GM23338 (cell line): ENCODE data around the gene RALGPS1.

Source experiments
- CREB1 ChIP-seq: fragments of 250-450 bp; sonication (Bioruptor Pico); IDR thresholded peaks from 2 replicates; pipeline ENCODE4 v1.5.0; 2020; ENCODE audit warnings: low read depth, mild to moderate bottlenecking, moderate library complexity
- CTCF ChIP-seq, 2 experiments: fragments of 200-600 bp in 1 of 2; sonication (generic) in 1 of 2; conservative IDR thresholded peaks; 2 replicates each; pipeline versions ENCODE4 v1.5.1 to v1.6.1; 2016 to 2017; ENCODE audit warnings: antibody characterized with exemption in 2 of 2, low read depth in 2 of 2, mild to moderate bottlenecking in 2 of 2, moderate library complexity in 1 of 2
- ETS1 ChIP-seq: IDR thresholded peaks from 2 replicates; pipeline ENCODE4 v1.6.1; 2016; ENCODE audit warnings: antibody characterized with exemption
- EZH2 ChIP-seq: fragments of 200-600 bp; sonication (generic); IDR thresholded peaks from one replicate; pipeline ENCODE4 v1.8.0; 2017; ENCODE audit warnings: antibody characterized with exemption, mild to moderate bottlenecking, low read depth; ENCODE audit not compliant: unreplicated experiment
- EZH2phosphoT487 ChIP-seq: fragments of 200-600 bp; sonication (generic); IDR thresholded peaks from one replicate; pipeline ENCODE4 v1.8.1; 2018; ENCODE audit warnings: antibody characterized with exemption; ENCODE audit not compliant: unreplicated experiment
- JUNB ChIP-seq: IDR thresholded peaks from one replicate; pipeline ENCODE4 v1.6.1; 2016; ENCODE audit warnings: antibody characterized with exemption; ENCODE audit not compliant: unreplicated experiment
- POLR2AphosphoS5 ChIP-seq: IDR thresholded peaks from 2 replicates; pipeline ENCODE4 v1.6.1; 2016; ENCODE audit warnings: antibody characterized with exemption, low read depth
- REST ChIP-seq: IDR thresholded peaks from one replicate; pipeline ENCODE4 v1.6.1; 2018; ENCODE audit warnings: antibody characterized with exemption; ENCODE audit not compliant: unreplicated experiment
- STAT1 ChIP-seq: IDR thresholded peaks from one replicate; pipeline ENCODE4 v1.6.1; 2016; ENCODE audit warnings: antibody characterized with exemption; ENCODE audit not compliant: unreplicated experiment
- ZNF331 ChIP-seq: fragments of 250-450 bp; sonication (Bioruptor Pico); IDR thresholded peaks from 2 replicates; pipeline ENCODE4 v1.5.0; 2020; ENCODE audit warnings: low read depth, mild to moderate bottlenecking, moderate library complexity
- ZNF462 ChIP-seq: fragments of 250-450 bp; sonication (Bioruptor Pico); IDR thresholded peaks from 2 replicates; pipeline ENCODE4 v1.5.0; 2020; ENCODE audit warnings: mild to moderate bottlenecking, moderate library complexity

GRCh38 chr9:127109212-127109711 lies 194.7 kb downstream of the RALGPS1 start:
- TF ChIP-seq POLR2AphosphoS5, result no peak
- TF ChIP-seq CTCF (conservative IDR thresholded peaks at IDR 0.05; ENCODE audit: low read depth in 2 of 2), result no peak
- no peak for TF ChIP-seq EZH2
- no peak for TF ChIP-seq ZNF331
- TF ChIP-seq JUNB, result no peak
- no peak for TF ChIP-seq CREB1 (CRISPR knock-in tag)
- no peak for TF ChIP-seq ETS1
- TF ChIP-seq STAT1, result no peak
- no peak for TF ChIP-seq ZNF462 (CRISPR knock-in tag)
- no peak for TF ChIP-seq EZH2phosphoT487
- no peak for TF ChIP-seq REST
